Measurements from ENCODE around the gene SLC9A6. TPM values are rescaled to one million over a fixed set of nuclear protein-coding genes. Genes with fewer than 3 reads are reported as not detected.

SLC9A6 gene
- total and polyA plus RNA-seq, 10 of the 15 experiments (the other 5 are each of a cell fraction or from before 2014, with no cell fraction given), result 4.5 to 14.6 (median 10.7) TPM

- TF ChIP-seq NR2C2 (IDR thresholded peaks at IDR 0.05; ENCODE audit: borderline replicate concordance, control insufficient read depth, insufficient read length, low read depth) (no peak), EGR1 (IDR thresholded peaks at IDR 0.05; ENCODE audit: borderline replicate concordance in 1 of 2, low read depth in 2 of 2, low read length in 2 of 2) (no peak), TARDBP (IDR thresholded peaks at IDR 0.05; ENCODE audit: borderline replicate concordance) (no peak), SMAD5 (IDR thresholded peaks at IDR 0.05; ENCODE audit: low read depth) (no peak), RB1 (IDR thresholded peaks at IDR 0.05; ENCODE audit: borderline replicate concordance) (no peak)
These were observed 40.7 kb upstream of the SLC9A6 start (continued) for GRCh38 chrX:135944486-135944885.

GRCh38 chrX:135951291-135951690, 33.9 kb upstream of the SLC9A6 start:
- Histone ChIP-seq H3K27ac (ENCODE audit: control insufficient read depth, insufficient read depth) (no peak overlapping the region), H3K9me3 (replicated peaks; ENCODE audit: control insufficient read depth, insufficient read depth, low read length) (no peaks in the 10 kb centered on the region), H3K4me3 (no peak overlapping the region), H4K20me1 (ENCODE audit: control insufficient read depth, insufficient read depth) (no peaks in the 10 kb centered on the region), H3K27me3 (replicated peaks in 1 of 2; ENCODE audit: control insufficient read depth in 2 of 2, insufficient read depth in 2 of 2, low read length in 1 of 2) (no peaks in the 10 kb centered on the region; a peak in 1 of 4 replicates), H2AFZ (ENCODE audit: control insufficient read depth, low read depth, low read length) (no peak overlapping the region), H3K36me3 (ENCODE audit: control insufficient read depth in 2 of 2, insufficient read depth in 2 of 2, low read length in 1 of 2) (no peaks in the 10 kb centered on the region), H3K4me1 (ENCODE audit: control insufficient read depth, insufficient read depth, low read length) (no peaks in the 10 kb centered on the region), H3K9ac (ENCODE audit: control insufficient read depth, insufficient read depth, low read length) (no peak overlapping the region), H3K4me2 (ENCODE audit: control insufficient read depth, insufficient read depth) (no peak overlapping the region), H3K79me2 (ENCODE audit: control insufficient read depth, insufficient read depth, low read length) (no peaks in the 10 kb centered on the region)
- BruUV-seq (replicated peaks), result no TSS peak
- no peak for DNase-seq (ENCODE audit: low read depth, low spot score)
- ChIA-PET SMC1A (ENCODE audit: uncharacterized antibody, unreplicated experiment) (no interaction called here), RAD21 (ENCODE audit: unreplicated experiment) (no interaction called here), CTCF (no interaction called here), POLR2A (no interaction called here)
- ATAC-seq, result no peak
- intact Hi-C loops (cut with micrococcal nuclease; ENCODE audit: unreplicated experiment) (no loop called here), in situ Hi-C loops (cut with MboI) (no loop called here)
- FAIRE-seq, result no peak
- WGBS (ENCODE audit: insufficient coverage, insufficient replicate concordance, low lambda C conversion rate, missing lambda C conversion rate), result 61% methylated on average over 4 of the region's 4 CpGs
- no peak for TF ChIP-seq BCL3 (IDR thresholded peaks at IDR 0.05; ENCODE audit: borderline replicate concordance, insufficient read depth, low read depth, low read length, poor library complexity, severe bottlenecking)
- no peak for TF ChIP-seq BRCA1 (IDR thresholded peaks at IDR 0.05; ENCODE audit: low read depth, low read length)
- TF ChIP-seq BMI1 (IDR thresholded peaks at IDR 0.05; ENCODE audit: borderline replicate concordance), result no peak
- no peak for TF ChIP-seq E4F1 (IDR thresholded peaks at IDR 0.05; ENCODE audit: borderline replicate concordance, partially characterized antibody)
- TF ChIP-seq HDGF (IDR thresholded peaks at IDR 0.05), result no peak
- TF ChIP-seq SKIL (IDR thresholded peaks at IDR 0.05; ENCODE audit: low read depth, poor library complexity, severe bottlenecking), result no peak
- TF ChIP-seq MLLT1 (IDR thresholded peaks at IDR 0.05), result no peak
- no peak for TF ChIP-seq SUZ12 (IDR thresholded peaks at IDR 0.05; ENCODE audit: unreplicated experiment)
- TF ChIP-seq YBX1 (IDR thresholded peaks at IDR 0.05), result no peak
- TF ChIP-seq WRNIP1 (IDR thresholded peaks at IDR 0.05; ENCODE audit: borderline replicate concordance, low read depth, low read length), result no peak
- no peak for TF ChIP-seq RCOR1 (conservative IDR thresholded peaks at IDR 0.05; ENCODE audit: low read depth, low read length)
- TF ChIP-seq POLR2AphosphoS5 (IDR thresholded peaks at IDR 0.05; ENCODE audit: low read length), result no peak
- TF ChIP-seq SMAD5 (IDR thresholded peaks at IDR 0.05; ENCODE audit: low read depth), result no peak

Measured in GM12878 (cell line).